H1 (cell line): ENCODE measurements around the gene EFEMP2. TPM values are rescaled to one million over a fixed set of nuclear protein-coding genes. Genes with fewer than 3 reads are reported as not detected.

ENCODE experiments used
- CTCF ChIA-PET: fragments of 300-600 bp; sonication (Branson Sonifier 250); formaldehyde crosslinking; loops from one replicate; lab custom pipeline; 2021; ENCODE audit not compliant: partially characterized antibody; lab: Charles Lee
- POLR2A ChIA-PET: fragments of 300-600 bp; sonication (Branson Sonifier 250); formaldehyde crosslinking; loops from one replicate; lab custom pipeline; 2021; ENCODE audit warnings: inconsistent platforms; ENCODE audit not compliant: partially characterized antibody; lab: Charles Lee
- DNase-seq, 2 experiments: peaks; one replicate each; pipeline versions ENCODE4 v3.0.0 to v3.0.0-alpha.2; 2010 to 2022; ENCODE audit warnings: low spot score in 2 of 2, low read depth in 1 of 2, mixed read lengths in 1 of 2
- FAIRE-seq: peaks from 2 replicates; lab custom pipeline; 2011; peaks lifted over from hg19 to GRCh38; lab: Jason Lieb, UNC
- H2AFZ ChIP-seq: 2 replicates; pipeline ENCODE4 v1.8.1; 2012; ENCODE audit warnings: low read length, inconsistent platforms
- H2AK5ac ChIP-seq: 2 replicates; pipeline ENCODE4 v1.6.1; 2013; ENCODE audit warnings: low read depth, low read length
- H2BK120ac ChIP-seq: replicated peaks from 2 replicates; pipeline ENCODE3; 2013; ENCODE audit warnings: low read depth, low read length, inconsistent platforms
- H2BK12ac ChIP-seq: 2 replicates; pipeline ENCODE4 v1.6.1; 2013; ENCODE audit warnings: low read depth, low read length
- H2BK15ac ChIP-seq: 2 replicates; pipeline ENCODE4 v1.6.1; 2013; ENCODE audit warnings: low read length
- H2BK20ac ChIP-seq: 2 replicates; pipeline ENCODE4 v1.6.1; 2013; ENCODE audit warnings: low read length
- H2BK5ac ChIP-seq: 2 replicates; pipeline ENCODE4 v1.6.1; 2013; ENCODE audit warnings: low read depth, low read length
- H3K14ac ChIP-seq: 2 replicates; pipeline ENCODE4 v1.6.1; 2013; ENCODE audit warnings: inconsistent platforms; ENCODE audit not compliant: insufficient read length
- H3K18ac ChIP-seq: 2 replicates; pipeline ENCODE4 v1.6.1; 2013; ENCODE audit warnings: low read length; ENCODE audit errors: extremely low read depth
- H3K23ac ChIP-seq: 2 replicates; pipeline ENCODE4 v1.6.1; 2013; ENCODE audit warnings: inconsistent platforms; ENCODE audit not compliant: insufficient read length
- H3K23me2 ChIP-seq: 2 replicates; pipeline ENCODE4 v1.6.1; 2013; ENCODE audit warnings: low read depth, low read length
- H3K27ac ChIP-seq: 2 replicates; pipeline ENCODE4 v1.6.1; 2011; ENCODE audit warnings: low read depth, low read length, inconsistent platforms
- H3K27me3 ChIP-seq, 4 experiments: replicated peaks in 1 of 4; 1 replicate in 1 of 4; 2 replicates in 3 of 4; pipeline versions ENCODE4 v1.6.1 to v1.8.1; 2011 to 2013; ENCODE audit warnings: low read length in 3 of 4, mild to moderate bottlenecking in 3 of 4, inconsistent platforms in 2 of 4, mixed read lengths in 2 of 4, moderate library complexity in 1 of 4; ENCODE audit not compliant: control insufficient read depth in 3 of 4, insufficient read depth in 3 of 4; ENCODE audit errors: extremely low read depth in 1 of 4
- H3K36me3 ChIP-seq, 4 experiments: 2 replicates each; pipeline versions ENCODE4 v1.6.1 to v1.8.1; 2011 to 2013; ENCODE audit warnings: mild to moderate bottlenecking in 4 of 4, low read length in 3 of 4, moderate library complexity in 2 of 4, control low read depth in 1 of 4, inconsistent platforms in 1 of 4; ENCODE audit not compliant: insufficient read depth in 4 of 4, control insufficient read depth in 2 of 4
- H3K4ac ChIP-seq: replicated peaks from 2 replicates; pipeline ENCODE3; 2013; ENCODE audit warnings: low read length, low read depth, mixed read lengths, inconsistent platforms; ENCODE audit not compliant: insufficient read length
- H3K4me1 ChIP-seq, 4 experiments: replicated peaks in 1 of 4; 1 replicate in 1 of 4; 2 replicates in 3 of 4; pipeline versions ENCODE4 v1.6.1 to v1.8.1; 2011 to 2013; ENCODE audit warnings: low read length in 3 of 4, inconsistent platforms in 2 of 4, mixed read lengths in 1 of 4; ENCODE audit not compliant: insufficient read depth in 4 of 4, control insufficient read depth in 3 of 4
- H3K4me2 ChIP-seq, 2 experiments: 2 replicates each; pipeline versions ENCODE4 v1.6.1 to v1.8.1; 2011 to 2013; ENCODE audit warnings: low read depth in 2 of 2, low read length in 2 of 2, control low read depth in 1 of 2, inconsistent platforms in 1 of 2, mild to moderate bottlenecking in 1 of 2; ENCODE audit not compliant: insufficient read depth in 1 of 2
- H3K4me3 ChIP-seq, 4 experiments: fragments of 200-600, 300-600 bp in 1 of 4; sonication (generic), shearing (Covaris generic), sonication (Bioruptor Twin) in 1 of 4; 2 replicates each; pipeline versions ENCODE4 v1.5.1 to v1.8.1; 2011 to 2016; ENCODE audit warnings: low read length in 4 of 4, low read depth in 3 of 4, control low read depth in 2 of 4, inconsistent platforms in 2 of 4, mild to moderate bottlenecking in 2 of 4, mixed read lengths in 1 of 4, moderate library complexity in 1 of 4; ENCODE audit not compliant: insufficient read depth in 2 of 4; ENCODE audit errors: extremely low read depth in 1 of 4
- H3K56ac ChIP-seq: replicated peaks from 2 replicates; pipeline ENCODE3; 2013; ENCODE audit warnings: low read depth, mild to moderate bottlenecking, mixed read lengths, low read length, inconsistent platforms; ENCODE audit not compliant: insufficient read length
- H3K79me1 ChIP-seq: 2 replicates; pipeline ENCODE4 v1.6.1; 2013; ENCODE audit warnings: low read depth, low read length, control low read depth
- H3K79me2 ChIP-seq, 2 experiments: 2 replicates each; pipeline versions ENCODE4 v1.6.1 to v1.8.1; 2012 to 2013; ENCODE audit warnings: low read length in 2 of 2, mild to moderate bottlenecking in 2 of 2, inconsistent platforms in 1 of 2; ENCODE audit not compliant: insufficient read depth in 2 of 2, control insufficient read depth in 1 of 2
- H3K9ac ChIP-seq, 4 experiments: replicated peaks in 1 of 4; 1 replicate in 1 of 4; 2 replicates in 3 of 4; pipeline versions ENCODE4 v1.6.1 to v1.8.1; 2011 to 2013; ENCODE audit warnings: low read depth in 3 of 4, low read length in 3 of 4, control low read depth in 2 of 4, mild to moderate bottlenecking in 2 of 4, moderate library complexity in 2 of 4, inconsistent platforms in 1 of 4; ENCODE audit errors: extremely low read depth in 1 of 4
- H3K9me3 ChIP-seq, 2 experiments: 2 replicates each; pipeline versions ENCODE4 v1.6.1 to v1.8.1; 2012 to 2013; ENCODE audit warnings: mild to moderate bottlenecking in 2 of 2, moderate library complexity in 2 of 2, control low read depth in 1 of 2, inconsistent platforms in 1 of 2, low read depth in 1 of 2, low read length in 1 of 2, mixed read lengths in 1 of 2; ENCODE audit not compliant: insufficient read depth in 2 of 2
- H4K20me1 ChIP-seq, 2 experiments: replicated peaks in 1 of 2; 2 replicates each; pipeline versions ENCODE3 to v1.8.1; 2011 to 2013; ENCODE audit warnings: inconsistent platforms in 2 of 2, low read length in 2 of 2, mild to moderate bottlenecking in 1 of 2; ENCODE audit not compliant: insufficient read depth in 2 of 2, control insufficient read depth in 1 of 2
- H4K5ac ChIP-seq: 2 replicates; pipeline ENCODE4 v1.6.1; 2013; ENCODE audit warnings: low read length, low read depth, mixed read lengths, inconsistent platforms; ENCODE audit not compliant: insufficient read length
- H4K8ac ChIP-seq: 2 replicates; pipeline ENCODE4 v1.8.0; 2013; ENCODE audit warnings: mild to moderate bottlenecking, moderate library complexity, low read length, inconsistent platforms; ENCODE audit not compliant: insufficient read depth; ENCODE audit errors: extremely low read depth
- H4K91ac ChIP-seq: replicated peaks from 2 replicates; pipeline ENCODE3; 2013; ENCODE audit warnings: low read length, mixed read lengths, inconsistent platforms; ENCODE audit not compliant: insufficient read length
- ATF2 ChIP-seq: IDR thresholded peaks from 2 replicates; pipeline ENCODE4 v1.6.1; 2012; ENCODE audit warnings: low read length, inconsistent platforms
- BACH1 ChIP-seq: IDR thresholded peaks from 2 replicates; pipeline ENCODE4 v1.6.1; 2012; ENCODE audit warnings: low read length, improper control_type of control experiment
- BRCA1 ChIP-seq: IDR thresholded peaks from 2 replicates; pipeline ENCODE4 v1.6.1; 2012; ENCODE audit warnings: low read depth, low read length, improper control_type of control experiment
- NANOG ChIP-seq: IDR thresholded peaks from 2 replicates; pipeline ENCODE4 v1.6.1; 2011; ENCODE audit warnings: low read length, low read depth, mild to moderate bottlenecking, inconsistent platforms; ENCODE audit not compliant: insufficient read depth, poor library complexity, severe bottlenecking
- PHF8 ChIP-seq: fragments of 200-600 bp; sonication (generic); conservative IDR thresholded peaks from 2 replicates; pipeline ENCODE4 v1.7.1; 2012; ENCODE audit warnings: low read depth, mild to moderate bottlenecking, inconsistent platforms, low read length, moderate library complexity
- POU5F1 ChIP-seq: IDR thresholded peaks from 2 replicates; pipeline ENCODE4 v1.6.1; 2011; ENCODE audit warnings: low read depth, mild to moderate bottlenecking, low read length, moderate library complexity
- RBBP5 ChIP-seq: IDR thresholded peaks from 2 replicates; pipeline ENCODE4 v1.7.1; 2012; ENCODE audit warnings: low read depth, mild to moderate bottlenecking, inconsistent platforms, low read length, moderate library complexity, borderline replicate concordance
- SAP30 ChIP-seq: fragments of 300-600 bp; sonication (generic); IDR thresholded peaks from 2 replicates; pipeline ENCODE4 v1.7.1; 2012; ENCODE audit warnings: low read length, moderate library complexity, mild to moderate bottlenecking, inconsistent platforms; ENCODE audit not compliant: insufficient read depth, insufficient replicate concordance
- SIRT6 ChIP-seq: IDR thresholded peaks from one replicate; pipeline ENCODE4 v1.7.1; 2012; ENCODE audit warnings: low read length, inconsistent platforms
- TCF12 ChIP-seq: IDR thresholded peaks from 2 replicates; pipeline ENCODE4 v1.6.1; 2011; ENCODE audit warnings: low read depth, mild to moderate bottlenecking, low read length
- ZNF274 ChIP-seq: IDR thresholded peaks from 2 replicates; pipeline ENCODE4 v1.7.0; 2012; ENCODE audit warnings: low read length, borderline replicate concordance; ENCODE audit errors: extremely low read depth
- WGBS, 2 experiments: shearing (Covaris generic) in 1 of 2; methylation state at CpG; one replicate each; pipeline versions ENCODE4 v1.1.6 to v1.1.7; 2013 to 2015; ENCODE audit warnings: low lambda C conversion rate in 2 of 2, mixed read lengths in 2 of 2, inconsistent platforms in 1 of 2, low coverage in 1 of 2, missing lambda C conversion rate in 1 of 2; ENCODE audit not compliant: insufficient replicate concordance in 2 of 2, insufficient coverage in 1 of 2, insufficient read length in 1 of 2; ENCODE audit errors: extremely low coverage in 1 of 2, missing lambda C conversion rate in 1 of 2; 5-methylcytosine and 5-hydroxymethylcytosine counted together
- polyA plus RNA-seq, 7 experiments: library from polyadenylated mRNA; depleted of rRNA in 3 of 7; stranded (reverse) in 5 of 7; unstranded in 2 of 7; fragments of >200 nt in 5 of 7; fragments of 200-250 nt in 2 of 7; gene quantifications; 1 replicate in 5 of 7; 2 replicates in 1 of 7; 4 replicates in 1 of 7; pipeline versions ENCODE4 v1.2.1 to v1.2.3, GENCODE V29; 2011 to 2013; ENCODE audit warnings: missing spikeins in 2 of 7, mixed read lengths in 2 of 7
- total RNA-seq: library from RNA; stranded (reverse); fragmentation: NEBNext Ultra II Directional; extraction: Animal tissue kit (Norgen Biotek cat#: 25700); gene quantifications from 2 replicates; pipeline ENCODE4 v1.2.1, GENCODE V29; 2021

EFEMP2 gene
- total and polyA plus RNA-seq, 2 of the 8 experiments (the other 6 are each of a cell fraction or from before 2014, with no cell fraction given): 8.8 to 17.2 TPM

GRCh38 chr11:65862191-65862735 lies 10.3 kb downstream of the EFEMP2 start:
- no peak overlapping the region for H2AFZ ChIP-seq
- peaks cover 5 to 17% (median 14%) of the 10 kb centered on the region in 4 experiments for H3K36me3 ChIP-seq
- no peak for DNase-seq
- H3K4me2 ChIP-seq: no peak overlapping the region; a peak in 1 of 4 replicates
- no peak overlapping the region for H3K14ac ChIP-seq
- no peak overlapping the region for H4K91ac ChIP-seq
- H3K23me2 ChIP-seq: peaks cover 16% of the 10 kb centered on the region
- H3K56ac ChIP-seq: no peak overlapping the region
- H2AK5ac ChIP-seq: no peak overlapping the region
- no peak for FAIRE-seq
- POLR2A ChIA-PET: interaction anchor here (38.3 to 39.7 kb wide), 2 partner anchors 6 to 13 kb away, joined by 1071 read pairs; partner anchors contain the start of genes CCDC85B, CFL1, CTSW and EFEMP2
- no peak overlapping the region for H3K27ac ChIP-seq
- CTCF ChIA-PET: interaction anchor here (1.3 to 9.9 kb wide), 6 partner anchors 10 to 46 kb away, joined by 4 to 191 read pairs (median 21); partner anchors contain the start of genes CCDC85B, CTSW, EFEMP2 and FIBP
- H3K4ac ChIP-seq: no peak overlapping the region
- H3K18ac ChIP-seq: no peak overlapping the region
- H3K4me1 ChIP-seq: peaks cover 0 to 10% (median 6%) of the 10 kb centered on the region in 4 experiments; a peak in 5 of 7 replicates
- no peak overlapping the region for H2BK20ac ChIP-seq
- H3K9me3 ChIP-seq: no peaks in the 10 kb centered on the region
- H2BK12ac ChIP-seq: no peak overlapping the region
- H3K27me3 ChIP-seq: no peaks in the 10 kb centered on the region
- H4K5ac ChIP-seq: no peak overlapping the region
- H3K79me1 ChIP-seq: no peaks in the 10 kb centered on the region; the same call in 1 of the 2 replicates
- 95% methylated on average over 4 of the region's 5 CpGs; no CpG with 5 or more reads in 1 of the 2 experiments for WGBS, 2 experiments
- no peak overlapping the region for H2BK5ac ChIP-seq
- H3K4me3 ChIP-seq: no peak overlapping the region
- no peak overlapping the region for H3K9ac ChIP-seq
- H3K79me2 ChIP-seq: peaks cover 0 to 8% of the 10 kb centered on the region in 2 experiments; a peak in 1 of 4 replicates
- no peak overlapping the region; the same call in 1 of the 2 replicates for H4K8ac ChIP-seq
- H3K23ac ChIP-seq: no peak overlapping the region
- no peak overlapping the region for H2BK120ac ChIP-seq
- no peaks in the 10 kb centered on the region for H4K20me1 ChIP-seq
- H2BK15ac ChIP-seq: no peak overlapping the region
- TF ChIP-seq RBBP5 (no peak), TCF12 (no peak), ATF2 (no peak), ZNF274 (no peak), BACH1 (no peak), NANOG (no peak), SAP30 (no peak), SIRT6 (no peak), POU5F1 (no peak), BRCA1 (no peak), PHF8 (no peak)
